Measurements from ENCODE around the gene ITPR1. TPM values are rescaled to one million over a fixed set of nuclear protein-coding genes. Genes with fewer than 3 reads are reported as not detected.

Gene ITPR1
- total and polyA plus RNA-seq, 2 of the 4 experiments (the other 2 are of a cell fraction): 1.8 to 5.7 TPM

DNA sequence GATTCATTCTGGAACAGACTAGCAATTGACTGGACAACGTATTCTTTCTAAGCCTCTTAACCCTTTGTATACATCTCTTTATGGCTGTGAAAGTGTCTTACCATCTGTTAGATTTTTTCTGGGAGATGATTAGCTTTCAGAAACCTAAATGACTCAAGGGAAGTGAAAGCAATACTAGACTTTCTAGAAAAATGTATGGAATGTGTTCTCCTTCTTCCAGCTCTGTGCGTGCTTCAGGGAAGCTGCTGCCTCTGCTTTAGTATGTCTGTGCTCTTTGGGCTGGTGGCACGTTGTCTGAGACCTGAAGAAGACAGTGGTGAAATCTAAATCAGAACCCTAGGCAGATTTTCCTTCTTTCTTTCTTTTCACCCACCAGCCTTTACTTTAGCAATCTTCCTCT lies 89.5 kb downstream of the ITPR1 start:
- ATAC-seq (ENCODE audit: low read depth) (peak; percentile 77), DNase-seq (peak; percentile 27)
- H4K91ac ChIP-seq (ENCODE audit: insufficient read depth, low read depth, low read length): peak overlapping the region; percentile 65; the same call in 1 of the 2 replicates
- peak overlapping the region; percentile 60 for H3K4me2 ChIP-seq (ENCODE audit: low read depth, low read length)
- H3K14ac ChIP-seq (replicated peaks; ENCODE audit: low read depth, low read length): no peak overlapping the region
- H3K27ac ChIP-seq (ENCODE audit: insufficient read depth, low read length): peak overlapping the region; percentile 83; the same call in 1 of the 2 replicates
- TF ChIP-seq FOS (IDR thresholded peaks at IDR 0.05; ENCODE audit: low read depth, low read length) (no peak), USF2 (IDR thresholded peaks at IDR 0.05; ENCODE audit: low read depth, low read length) (no peak), POLR2A (IDR thresholded peaks at IDR 0.05; ENCODE audit: low read depth, low read length) (no peak), MXI1 (IDR thresholded peaks at IDR 0.05; ENCODE audit: borderline replicate concordance, low read depth, low read length) (no peak), NFE2L2 (IDR thresholded peaks at IDR 0.05; ENCODE audit: low read depth, low read length) (no peak), SMC3 (IDR thresholded peaks at IDR 0.05; ENCODE audit: low read depth, low read length) (no peak), MAFK (IDR thresholded peaks at IDR 0.05; ENCODE audit: low read depth, low read length) (no peak), RAD21 (IDR thresholded peaks at IDR 0.05; ENCODE audit: low read length) (no peak), RCOR1 (IDR thresholded peaks at IDR 0.05; ENCODE audit: insufficient replicate concordance, low read length) (no peak)
- no TSS peak for BruUV-seq (replicated peaks)
- H3K9ac ChIP-seq (ENCODE audit: low read depth, low read length): no peak overlapping the region
- CTCF ChIA-PET: interaction anchor here (1.0 kb wide), 1 partner anchor 232 kb away, joined by 3 read pairs; no protein-coding TSS in a partner anchor
- H3K27me3 ChIP-seq (ENCODE audit: control insufficient read depth, insufficient read depth, low read length): no peaks in the 10 kb centered on the region
- H3K18ac ChIP-seq (ENCODE audit: low read depth, low read length): peak overlapping the region; percentile 71; the same call in 1 of the 2 replicates
- peak overlapping the region; percentile 25 to 47; a peak in 2 of 4 replicates for H4K8ac ChIP-seq (ENCODE audit: low read depth in 2 of 2, low read length in 2 of 2)
- H2AK5ac ChIP-seq (ENCODE audit: low read depth, low read length): no peak overlapping the region
- H3K9me1 ChIP-seq (ENCODE audit: insufficient read depth, low read length): no peaks in the 10 kb centered on the region
- 0 out of 2 replicates have a peak overlapping the region, but pooled peaks have one; percentile 66 for H2BK120ac ChIP-seq (ENCODE audit: low read depth, low read length)
- no CpG with 5 or more reads among the region's 3 CpGs for WGBS, 2 experiments (ENCODE audit: extremely low coverage in 2 of 2, insufficient read length in 1 of 2)
- no peaks in the 10 kb centered on the region for H4K20me1 ChIP-seq (ENCODE audit: insufficient read depth, low read length)
- H3K79me1 ChIP-seq (ENCODE audit: low read depth in 1 of 2, low read length in 2 of 2): no peaks in the 10 kb centered on the region
- in situ Hi-C loops (cut with MboI; ENCODE audit: low sequenced_read_pairs) (no loop called here), intact Hi-C loops (cut with micrococcal nuclease) (loop anchor here (1.0 kb wide), 1 partner anchor 89 kb away; the partner anchor contains the start of gene ITPR1), dilution Hi-C loops (cut with HindIII; ENCODE audit: low sequenced_read_pairs, unreplicated experiment) (no loop called here)
- POLR2A ChIA-PET (ENCODE audit: unreplicated experiment): no interaction called here
- H3K4me1 ChIP-seq (ENCODE audit: control insufficient read depth, insufficient read depth, low read length): peaks cover 12% of the 10 kb centered on the region
- H3K36me3 ChIP-seq (ENCODE audit: control insufficient read depth, insufficient read depth, low read length): no peaks in the 10 kb centered on the region
- no peak overlapping the region for H3K4ac ChIP-seq (ENCODE audit: low read depth, low read length)
- H2BK15ac ChIP-seq (ENCODE audit: low read depth, low read length): no peak overlapping the region
- no peak overlapping the region for H2BK20ac ChIP-seq (ENCODE audit: low read depth, low read length)
- H3K23ac ChIP-seq (ENCODE audit: low read depth, low read length): no peak overlapping the region
- H2AFZ ChIP-seq (replicated peaks; ENCODE audit: low read length, poor library complexity): no peak overlapping the region
- no peak overlapping the region for H2AK9ac ChIP-seq (replicated peaks; ENCODE audit: low read depth, low read length, poor library complexity)
- no peak overlapping the region for H3K4me3 ChIP-seq (ENCODE audit: insufficient read depth, low read depth, low read length)
- H3K56ac ChIP-seq (ENCODE audit: extremely low read depth, insufficient read depth, low read length): no peak overlapping the region
- no peak overlapping the region; the same call in 1 of the 2 replicates for H4K5ac ChIP-seq (ENCODE audit: low read depth, low read length)
- no peak overlapping the region for H2BK5ac ChIP-seq (ENCODE audit: low read depth, low read length, poor library complexity, severe bottlenecking)
- H3K9me3 ChIP-seq (ENCODE audit: control insufficient read depth, insufficient read depth, low read length): no peaks in the 10 kb centered on the region
